SK-N-SH (cell line): Measurements from ENCODE around the gene CYP2D6. TPM values are rescaled to one million over a fixed set of nuclear protein-coding genes. Genes with fewer than 3 reads are reported as not detected.
"Not testable (repeated sequence)": the region's sequence is repeated elsewhere in the genome, so short reads cannot be mapped to it uniquely, and the experiment has no call there.

Experiments
- CTCF ChIA-PET: fragments of 300-600, 350-600 bp; formaldehyde crosslinking; extraction: SDS; loops from one replicate; lab custom pipeline; 2021; lab: Yijun Ruan, JAX
- POLR2A ChIA-PET: fragments of 350-600 bp; sonication (Branson Sonifier 250); formaldehyde crosslinking; extraction: SDS; loops from one replicate; lab custom pipeline; 2020; ENCODE audit warnings: antibody characterized with exemption, inconsistent platforms; lab: Yijun Ruan, JAX
- DNase-seq: peaks from one replicate; pipeline ENCODE4 v3.0.0; 2012
- H2AFZ ChIP-seq: fragments of 200-600 bp; sonication (generic); 2 replicates; pipeline ENCODE4 v1.8.1; 2016; ENCODE audit warnings: antibody characterized with exemption, mild to moderate bottlenecking, low read depth
- H3F3A ChIP-seq: fragments of 200-600 bp; sonication (generic); replicated peaks from 2 replicates; pipeline ENCODE3; 2016; ENCODE audit warnings: antibody characterized with exemption, mild to moderate bottlenecking; ENCODE audit not compliant: insufficient read depth
- H3K27ac ChIP-seq, 2 experiments: fragments of 200-500 bp in 1 of 2; fragments of 200-600 bp in 1 of 2; sonication (Bioruptor generic) in 1 of 2; sonication (generic), shearing (Covaris generic) in 1 of 2; 2 replicates each; pipeline versions ENCODE4 v1.5.1 to v1.6.1; 2014 to 2016; ENCODE audit warnings: low read depth in 2 of 2, inconsistent platforms in 1 of 2, low read length in 1 of 2, mild to moderate bottlenecking in 1 of 2, mixed read lengths in 1 of 2
- H3K27me3 ChIP-seq: fragments of 200-600 bp; sonication (generic), shearing (Covaris generic); 2 replicates; pipeline ENCODE4 v1.6.1; 2016; ENCODE audit warnings: mixed run types; ENCODE audit not compliant: insufficient read depth
- H3K36me3 ChIP-seq, 2 experiments: fragments of 200-500 bp in 1 of 2; fragments of 200-600 bp in 1 of 2; sonication (Bioruptor generic) in 1 of 2; sonication (generic) in 1 of 2; replicated peaks in 1 of 2; 2 replicates each; pipeline versions ENCODE3 to v1.5.1; 2014 to 2016; ENCODE audit warnings: low read length in 1 of 2, mild to moderate bottlenecking in 1 of 2; ENCODE audit not compliant: insufficient read depth in 2 of 2, control insufficient read depth in 1 of 2
- H3K4me1 ChIP-seq, 2 experiments: fragments of 200-500 bp in 1 of 2; fragments of 200-600 bp in 1 of 2; sonication (Bioruptor generic) in 1 of 2; sonication (generic), shearing (Covaris generic) in 1 of 2; 2 replicates each; pipeline versions ENCODE4 v1.5.1 to v1.6.1; 2014 to 2016; ENCODE audit warnings: low read depth in 1 of 2, low read length in 1 of 2, mixed run types in 1 of 2; ENCODE audit not compliant: insufficient read depth in 2 of 2, control insufficient read depth in 1 of 2
- H3K4me2 ChIP-seq: fragments of 200-600 bp; sonication (generic), shearing (Covaris generic); 2 replicates; pipeline ENCODE4 v1.6.1; 2017; ENCODE audit warnings: mixed run types
- H3K4me3 ChIP-seq, 2 experiments: fragments of 200-500 bp in 1 of 2; fragments of 200-600 bp in 1 of 2; sonication (Bioruptor generic) in 1 of 2; sonication (generic), shearing (Covaris generic) in 1 of 2; 2 replicates each; pipeline versions ENCODE4 v1.5.1 to v1.8.1; 2014 to 2016; ENCODE audit warnings: low read depth in 2 of 2, inconsistent platforms in 1 of 2, low read length in 1 of 2, mild to moderate bottlenecking in 1 of 2, mixed read lengths in 1 of 2, moderate library complexity in 1 of 2
- H3K79me2 ChIP-seq: fragments of 200-600 bp; sonication (generic); 2 replicates; pipeline ENCODE4 v1.8.1; 2017; ENCODE audit warnings: mild to moderate bottlenecking; ENCODE audit not compliant: insufficient read depth
- H3K9ac ChIP-seq: fragments of 200-600 bp; sonication (generic); 2 replicates; pipeline ENCODE4 v1.6.1; 2017; ENCODE audit warnings: mixed run types
- H3K9me2 ChIP-seq: fragments of 200-600 bp; sonication (generic); 2 replicates; pipeline ENCODE4 v1.6.1; 2017; ENCODE audit warnings: mixed run types
- H3K9me3 ChIP-seq: fragments of 200-600 bp; sonication (generic); 2 replicates; pipeline ENCODE4 v1.6.1; 2017; ENCODE audit warnings: mixed run types, mild to moderate bottlenecking, moderate library complexity
- H4K20me1 ChIP-seq: fragments of 200-600 bp; sonication (generic); 2 replicates; pipeline ENCODE4 v1.6.1; 2017; ENCODE audit warnings: mild to moderate bottlenecking, mixed run types; ENCODE audit not compliant: insufficient read depth
- CHD2 ChIP-seq: fragments of 150-350 bp; IDR thresholded peaks from 2 replicates; pipeline ENCODE4 v1.6.1; 2018; ENCODE audit warnings: low read length; ENCODE audit not compliant: partially characterized antibody
- CTCF ChIP-seq: fragments of 200-600 bp; sonication (generic); IDR thresholded peaks from 2 replicates; pipeline ENCODE4 v1.6.1; 2017; ENCODE audit warnings: antibody characterized with exemption, mild to moderate bottlenecking, moderate library complexity
- ELF1 ChIP-seq: IDR thresholded peaks from 2 replicates; pipeline ENCODE4 v1.4.0; 2012
- EP300 ChIP-seq, 2 experiments: IDR thresholded peaks; 2 replicates each; pipeline versions ENCODE4 v1.4.0 to v1.6.1; 2012; ENCODE audit warnings: borderline replicate concordance in 1 of 2, low read depth in 1 of 2, low read length in 1 of 2
- EZH2phosphoT487 ChIP-seq: fragments of 200-600 bp; sonication (generic); IDR thresholded peaks from 2 replicates; pipeline ENCODE4 v1.6.1; 2017; ENCODE audit warnings: low read depth, mixed run types, mild to moderate bottlenecking, antibody characterized with exemption, moderate library complexity, borderline replicate concordance
- FOXM1 ChIP-seq: IDR thresholded peaks from 2 replicates; pipeline ENCODE4 v1.4.0; 2012; ENCODE audit warnings: low read depth, mild to moderate bottlenecking
- GABPA ChIP-seq: IDR thresholded peaks from 2 replicates; pipeline ENCODE4 v1.4.0; 2012; ENCODE audit warnings: low read depth, mild to moderate bottlenecking
- GATA2 ChIP-seq: sonication (generic); formaldehyde crosslinking; IDR thresholded peaks from 2 replicates; pipeline ENCODE4 v1.5.0; 2020; ENCODE audit warnings: mild to moderate bottlenecking, missing genetic modification reagents
- IRF3 ChIP-seq: fragments of 150-350 bp; IDR thresholded peaks from 2 replicates; pipeline ENCODE4 v1.6.1; 2016; ENCODE audit warnings: mild to moderate bottlenecking, low read depth, low read length
- JUND ChIP-seq: IDR thresholded peaks from 2 replicates; pipeline ENCODE4 v1.4.0; 2012
- MAX ChIP-seq: IDR thresholded peaks from 2 replicates; pipeline ENCODE4 v1.4.0; 2012; ENCODE audit warnings: low read depth
- MEF2A ChIP-seq: IDR thresholded peaks from 2 replicates; pipeline ENCODE4 v1.4.0; 2012; ENCODE audit warnings: low read depth, borderline replicate concordance
- NRF1 ChIP-seq: IDR thresholded peaks from 2 replicates; pipeline ENCODE4 v1.6.1; 2012; ENCODE audit warnings: low read depth, mild to moderate bottlenecking, low read length
- POLR2AphosphoS5 ChIP-seq: IDR thresholded peaks from 2 replicates; pipeline ENCODE4 v1.6.1; 2012; ENCODE audit warnings: low read depth, low read length
- RCOR1 ChIP-seq: fragments of 150-350 bp; IDR thresholded peaks from 2 replicates; pipeline ENCODE4 v1.6.1; 2017; ENCODE audit warnings: antibody characterized with exemption, low read length
- RFX5 ChIP-seq: IDR thresholded peaks from 2 replicates; pipeline ENCODE4 v1.6.1; 2012; ENCODE audit warnings: mild to moderate bottlenecking, improper control_type of control experiment, low read length
- RXRA ChIP-seq: IDR thresholded peaks from 2 replicates; pipeline ENCODE4 v1.4.0; 2012; ENCODE audit warnings: low read depth, mild to moderate bottlenecking, borderline replicate concordance
- SIN3A ChIP-seq: IDR thresholded peaks from 2 replicates; pipeline ENCODE4 v1.6.1; 2012; ENCODE audit warnings: low read depth, mild to moderate bottlenecking, low read length, moderate library complexity, borderline replicate concordance
- SMC3 ChIP-seq: IDR thresholded peaks from 2 replicates; pipeline ENCODE4 v1.6.1; 2012; ENCODE audit warnings: low read depth, low read length, improper control_type of control experiment
- TCF12 ChIP-seq: IDR thresholded peaks from 2 replicates; pipeline ENCODE4 v1.4.0; 2012
- TEAD4 ChIP-seq: IDR thresholded peaks from 2 replicates; pipeline ENCODE4 v1.4.0; 2012; ENCODE audit warnings: mild to moderate bottlenecking, borderline replicate concordance; ENCODE audit not compliant: insufficient read depth
- YY1 ChIP-seq: IDR thresholded peaks from 2 replicates; pipeline ENCODE4 v1.4.0; 2012; ENCODE audit warnings: low read depth, mild to moderate bottlenecking
- WGBS: methylation state at CpG from one replicate; pipeline ENCODE4 v1.1.6; 2017; ENCODE audit warnings: low lambda C conversion rate; 5-methylcytosine and 5-hydroxymethylcytosine counted together
- polyA plus RNA-seq, 3 experiments: library from polyadenylated mRNA; depleted of rRNA; stranded (reverse); fragments of >200 nt; gene quantifications; 2 replicates each; pipeline ENCODE4 v1.2.3, GENCODE V29; 2012

Gene CYP2D6
- polyA plus RNA-seq, 1 of the 3 experiments (the other 2 are of a cell fraction): 0.26 TPM

DNA sequence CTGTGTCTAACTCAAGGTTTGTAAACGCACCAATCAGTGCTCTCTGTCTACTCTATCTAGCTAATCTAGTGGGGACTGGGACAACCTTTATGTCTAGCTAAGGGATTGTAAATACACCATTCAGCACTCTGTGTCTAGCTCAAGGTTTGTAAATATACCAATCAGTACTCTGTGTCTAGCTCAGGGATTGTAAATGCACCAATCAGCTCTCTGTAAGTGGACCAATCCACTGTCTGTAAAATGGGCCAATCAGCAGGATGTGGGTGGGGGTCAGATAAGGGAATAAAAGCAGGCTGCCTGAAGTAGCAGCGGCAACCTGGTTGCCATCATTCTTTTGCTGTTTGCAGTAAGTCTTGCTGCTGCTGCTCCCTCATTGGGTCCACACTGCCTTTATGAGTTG lies 8.4 kb upstream of the CYP2D6 start:
- ChIA-PET POLR2A (no interaction called here), CTCF (no interaction called here)
- H3F3A ChIP-seq: no peaks in the 10 kb centered on the region
- no peak overlapping the region for H3K9ac ChIP-seq
- no peak overlapping the region for H2AFZ ChIP-seq
- H4K20me1 ChIP-seq: no peaks in the 10 kb centered on the region
- H3K36me3 ChIP-seq: no peaks in the 10 kb centered on the region
- no peak overlapping the region for H3K4me3 ChIP-seq
- DNase-seq: no peak
- WGBS: 100% methylated on average over 1 of the region's 2 CpGs
- no peaks in the 10 kb centered on the region for H3K79me2 ChIP-seq
- H3K4me1 ChIP-seq: no peaks in the 10 kb centered on the region
- no peaks in the 10 kb centered on the region for H3K9me3 ChIP-seq
- no peaks in the 10 kb centered on the region for H3K27me3 ChIP-seq
- no peak overlapping the region for H3K27ac ChIP-seq
- TF ChIP-seq GATA2 (no peak), ELF1 (no peak), SMC3 (no peak), NRF1 (no peak), EZH2phosphoT487 (no peak), MEF2A (no peak), FOXM1 (no peak), MAX (no peak), GABPA (no peak), TEAD4 (no peak), RCOR1 (no peak), EP300 (IDR thresholded peaks at IDR 0.05; ENCODE audit: borderline replicate concordance in 1 of 2, low read depth in 1 of 2, low read length in 1 of 2) (no peak), RFX5 (no peak), POLR2AphosphoS5 (no peak), RXRA (no peak)
- TF ChIP-seq, all 33 proteins: peak for 0
- Histone ChIP-seq H3K9me2 (no peaks in the 10 kb centered on the region), H3K4me2 (no peak overlapping the region)

DNA sequence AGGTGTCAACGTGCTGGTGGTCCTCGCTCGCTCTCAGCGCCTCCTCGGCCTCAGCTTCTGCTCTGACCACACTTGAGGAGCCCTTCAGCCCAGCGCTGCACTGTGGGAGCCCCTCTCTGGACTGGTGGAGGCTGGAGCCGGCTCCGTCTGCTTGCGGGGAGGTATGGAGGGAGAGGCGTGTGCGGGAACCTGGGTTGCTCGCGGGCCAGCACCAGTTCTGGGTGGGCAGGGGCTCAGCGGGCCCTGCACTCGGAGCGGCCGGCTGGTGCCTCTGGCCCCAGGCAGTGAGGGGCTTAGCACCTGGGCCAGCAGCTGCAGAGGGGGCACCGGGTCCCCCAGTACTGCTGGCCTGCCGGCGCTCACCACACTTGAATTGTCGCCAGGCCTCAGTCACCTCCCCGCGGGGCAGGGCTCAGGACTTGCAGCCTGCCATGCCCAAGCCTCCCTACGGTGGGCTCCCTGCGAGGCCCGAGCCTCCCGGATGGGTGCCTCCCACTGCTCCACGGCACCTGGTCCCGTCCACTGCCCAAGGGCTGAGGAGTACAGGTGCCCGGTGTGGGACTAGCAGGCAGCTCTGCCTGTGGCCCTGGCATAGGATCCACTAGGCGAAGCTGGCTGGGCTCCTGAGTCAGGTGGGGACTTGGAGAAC lies 7.6 kb upstream of the CYP2D6 start:
- H3K4me1 ChIP-seq: no peaks in the 10 kb centered on the region
- TF ChIP-seq GATA2: no peak
- TF ChIP-seq RCOR1: no peak
- no peak for TF ChIP-seq YY1
- no peak for TF ChIP-seq IRF3
- TF ChIP-seq ELF1: no peak
- TF ChIP-seq CTCF: no peak
- TF ChIP-seq TCF12: no peak
- no peak for TF ChIP-seq CHD2
- no peak for TF ChIP-seq MEF2A
- TF ChIP-seq JUND: no peak
- no peak for TF ChIP-seq TEAD4
- TF ChIP-seq MAX: no peak
- TF ChIP-seq GABPA: no peak
- no peak for TF ChIP-seq SIN3A
- DNase-seq: no peak
- H4K20me1 ChIP-seq: no peaks in the 10 kb centered on the region
- POLR2A ChIA-PET: no interaction called here
- H3K27ac ChIP-seq: no peak overlapping the region
- H3F3A ChIP-seq: no peaks in the 10 kb centered on the region
- 40% methylated on average over 1 of the region's 31 CpGs for WGBS
- no peaks in the 10 kb centered on the region for H3K9me2 ChIP-seq
- no peaks in the 10 kb centered on the region for H3K79me2 ChIP-seq
- no peak overlapping the region for H2AFZ ChIP-seq
- no peak overlapping the region for H3K9ac ChIP-seq
- H3K4me3 ChIP-seq: no peak overlapping the region
- CTCF ChIA-PET: no interaction called here
- H3K4me2 ChIP-seq: no peak overlapping the region
- H3K27me3 ChIP-seq: no peaks in the 10 kb centered on the region
- no peaks in the 10 kb centered on the region for H3K36me3 ChIP-seq
- no peaks in the 10 kb centered on the region for H3K9me3 ChIP-seq

DNA sequence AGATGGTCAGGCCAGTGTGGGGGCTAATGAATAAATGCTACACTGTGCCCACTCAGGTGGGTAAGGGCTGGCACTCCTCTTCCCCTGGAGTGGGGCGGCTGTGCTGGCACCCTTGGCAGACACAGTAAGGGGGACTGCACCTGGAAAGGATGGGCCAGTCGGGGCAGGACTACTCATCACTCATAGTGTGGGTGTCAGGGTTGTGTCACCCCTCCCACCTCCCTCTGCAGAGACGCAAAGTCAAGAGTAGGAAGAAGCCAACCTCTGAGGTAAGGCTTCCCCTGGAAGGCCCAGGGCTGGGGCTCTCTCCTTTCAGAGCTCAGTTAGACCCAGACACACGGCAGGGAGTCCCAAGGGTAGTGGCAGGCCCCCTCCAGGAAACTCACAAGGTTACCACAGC lies 5.1 kb upstream of the CYP2D6 start:
- WGBS: no CpG with 5 or more reads among the region's 4 CpGs
- H3K9me2 ChIP-seq, H3K9me3 ChIP-seq, H3K79me2 ChIP-seq, H3K36me3 ChIP-seq, H3K9ac ChIP-seq, DNase-seq, H3K4me2 ChIP-seq, H3K4me1 ChIP-seq, H4K20me1 ChIP-seq, CTCF ChIA-PET, POLR2A ChIA-PET, H3F3A ChIP-seq, H2AFZ ChIP-seq, H3K27me3 ChIP-seq, H3K27ac ChIP-seq, H3K4me3 ChIP-seq: not testable (repeated sequence)
